Sigmoid colon (tissue), 7 donors: Measurements from ENCODE around the gene SLC25A25. TPM values are rescaled to one million over a fixed set of nuclear protein-coding genes. Genes with fewer than 3 reads are reported as not detected.
A peak's percentile ranks its signal among the peaks of the same experiment; 100 is the strongest.
"Not testable (repeated sequence)": the region's sequence is repeated elsewhere in the genome, so short reads cannot be mapped to it uniquely, and the experiment has no call there.

Experiments
- DNase-seq: peaks from one replicate; pipeline ENCODE4 v3.0.0-alpha.2; 2019
- H3K27ac ChIP-seq, 4 donors: fragments of 200-600 bp; sonication (generic); one replicate each; pipeline ENCODE4 v1.5.1; 2016 to 2019; ENCODE audit warnings: mild to moderate bottlenecking in 1 of 4
- H3K27me3 ChIP-seq, 3 donors: fragments of 200-600 bp; sonication (generic); one replicate each; pipeline ENCODE4 v1.5.1; 2019; ENCODE audit warnings: mild to moderate bottlenecking in 1 of 3
- H3K36me3 ChIP-seq, 4 donors: fragments of 200-600 bp; sonication (generic); one replicate each; pipeline ENCODE4 v1.5.1; 2016 to 2019
- H3K4me1 ChIP-seq, 4 donors: fragments of 200-600 bp; sonication (generic); one replicate each; pipeline ENCODE4 v1.5.1; 2017 to 2019
- H3K4me3 ChIP-seq, 4 donors: fragments of 200-600 bp; sonication (generic); one replicate each; pipeline ENCODE4 v1.5.1; 2017 to 2019; ENCODE audit warnings: mild to moderate bottlenecking in 2 of 4, moderate library complexity in 1 of 4
- H3K9me3 ChIP-seq, 4 donors: fragments of 200-600 bp in 3 of 4; sonication (generic) in 3 of 4; one replicate each; pipeline versions ENCODE4 v1.5.1 to v1.6.1; 2013 to 2019
- EP300 ChIP-seq, 4 donors: sonication (generic); formaldehyde crosslinking; IDR thresholded peaks; one replicate each; pipeline ENCODE4 v1.6.1; 2017; ENCODE audit warnings: antibody characterized with exemption in 4 of 4
- POLR2A ChIP-seq, 2 donors: fragments of 450-650 bp; IDR thresholded peaks; one replicate each; pipeline ENCODE4 v1.6.1; 2016; ENCODE audit warnings: antibody characterized with exemption in 2 of 2, mild to moderate bottlenecking in 2 of 2, moderate library complexity in 2 of 2
- POLR2AphosphoS5 ChIP-seq, 4 donors: sonication (generic); formaldehyde crosslinking; IDR thresholded peaks; one replicate each; pipeline ENCODE4 v1.6.1; 2017; ENCODE audit warnings: antibody characterized with exemption in 4 of 4
- WGBS, 2 donors: extraction: QIAGEN DNeasy Blood & Tissue Kit; methylation state at CpG; one replicate each; pipeline ENCODE4 v1.1.7; 2013; 5-methylcytosine and 5-hydroxymethylcytosine counted together
- intact Hi-C: fragments of 100-400 bp; cut with DNase I; formaldehyde crosslinking; loops from one replicate; pipeline ENCODE4 v1.15.1; 2023
- polyA plus RNA-seq, 3 donors: library from polyadenylated mRNA; stranded (reverse); fragments of 200-250 nt; gene quantifications; one replicate each; pipeline ENCODE4 v1.2.3, GENCODE V29; 2013
- total RNA-seq, 4 donors: library from RNA; depleted of rRNA; stranded (reverse); fragments of >200 nt; gene quantifications; one replicate each; pipeline ENCODE4 v1.1.0, GENCODE V29; 2016
- TF ChIP-seq, protein P1 (sequence below), 4 experiments: fragments of 450-650 bp in 3 of 4; fragments of 200-600 bp in 1 of 4; IDR thresholded peaks; one replicate each; pipeline ENCODE4 v1.5.1; 2016 to 2019; ENCODE audit warnings: antibody characterized with exemption in 4 of 4, mild to moderate bottlenecking in 3 of 4, moderate library complexity in 2 of 4
- donor health status: healthy with polysubstance abuse.
- donor health status: Bipolar disorder and iron deficiency.
- donor health status: healthy.

The SLC25A25 gene
- 10 to 100 TPM; 10.2 to 77.2 (median 12.9) TPM for total RNA-seq
- polyA plus RNA-seq = 10 to 100 TPM; 16.6 to 19.4 (median 16.8) TPM

DNA sequence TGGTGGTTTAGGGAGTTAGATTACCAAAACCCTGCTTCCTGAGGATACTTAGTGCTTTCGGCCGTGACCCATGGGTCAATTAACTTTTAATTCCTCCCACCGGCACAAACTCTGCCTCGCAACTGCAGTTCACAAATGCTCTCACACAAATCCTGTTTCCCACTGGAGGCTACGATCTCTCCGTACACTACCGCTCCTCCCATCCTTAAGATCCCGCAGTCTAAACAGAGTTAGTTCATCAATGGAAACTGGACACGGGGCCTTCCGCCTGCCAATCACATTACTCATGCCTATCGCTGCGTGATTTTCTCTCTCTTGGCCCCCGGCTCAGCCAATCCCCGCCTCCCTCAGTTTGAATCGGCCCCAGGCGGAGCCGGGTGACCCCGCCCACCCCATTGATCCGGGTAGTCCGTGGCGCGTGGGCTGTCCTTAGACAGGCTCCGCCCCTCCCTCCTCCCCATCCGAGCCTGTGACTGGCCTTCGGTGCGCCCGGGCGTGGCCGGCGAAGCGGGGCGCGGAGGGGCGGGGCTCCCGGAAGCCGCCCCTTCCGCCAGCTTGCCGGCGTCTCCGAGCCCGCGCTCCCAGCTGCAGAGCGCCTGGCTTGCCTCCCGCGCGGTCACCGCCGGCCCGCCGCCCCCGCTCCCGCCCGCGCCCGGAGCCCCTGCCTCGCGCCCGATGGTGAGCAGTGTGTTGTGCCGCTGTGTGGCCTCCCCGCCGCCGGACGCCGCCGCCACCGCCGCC lies at the start of gene SLC25A25:
Gene SLC25A25, plus strand, starts transcription at position 588 of the 741 bp plus-strand sequence. Its CDS starts 88 bp downstream, at position 676.
- Histone ChIP-seq H3K27me3 (no peaks in the 10 kb centered on the region), H3K9me3 (no peaks in the 10 kb centered on the region), H3K36me3 (peaks cover 0 to 9% (median 1%) of the 10 kb centered on the region in 4 donors), H3K4me3 (peak within 1 kb of the TSS; percentile 75 to 93 (median 90)), H3K4me1 (peaks cover 0 to 64% (median 53%) of the 10 kb centered on the region in 4 donors), H3K27ac (peak within 1 kb of the TSS; percentile 96 to 100 (median 98))
- WGBS, 2 donors = 0% methylated on average over 67 of the region's 67 CpGs
- TF ChIP-seq EP300 (IDR thresholded peaks at IDR 0.05) (no peak), POLR2A (IDR thresholded peaks at IDR 0.05) (no peak), POLR2AphosphoS5 (IDR thresholded peaks at IDR 0.05) (peak; percentile 40 to 83 (median 64))
- intact Hi-C loops = no loop called here
- peak; percentile 100 for DNase-seq

DNA sequence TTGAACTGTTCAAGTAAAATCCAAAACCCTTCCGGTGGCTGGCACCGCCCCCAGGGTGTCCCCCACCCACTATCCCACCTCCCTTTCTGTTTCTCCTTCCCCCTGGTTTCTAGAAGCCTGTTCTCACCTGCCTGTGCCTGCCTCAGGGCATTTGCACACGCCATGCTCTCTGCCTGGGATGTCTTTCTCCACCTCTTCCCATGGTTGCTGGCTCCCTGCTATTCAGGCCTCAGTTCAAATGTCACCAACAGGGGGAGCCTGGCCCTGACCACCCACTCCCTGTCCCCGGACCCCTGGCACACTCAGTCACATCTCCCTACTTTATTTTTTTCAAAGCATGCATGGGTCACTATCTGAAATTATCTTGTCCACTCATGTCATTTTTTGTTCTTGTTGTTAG lies 47.3 kb upstream of the SLC25A25 start:
- intact Hi-C loops = no loop called here
- H3K4me1 ChIP-seq = no peaks in the 10 kb centered on the region
- no peak overlapping the region for H3K27ac ChIP-seq
- no peak for DNase-seq
- H3K4me3 ChIP-seq = no peak overlapping the region
- H3K9me3 ChIP-seq = no peaks in the 10 kb centered on the region
- H3K36me3 ChIP-seq = no peaks in the 10 kb centered on the region
- 91 to 94% methylated on average over 4 of the region's 4 CpGs for WGBS, 2 donors
- no peaks in the 10 kb centered on the region for H3K27me3 ChIP-seq
- no peak for TF ChIP-seq POLR2AphosphoS5 (IDR thresholded peaks at IDR 0.05)

DNA sequence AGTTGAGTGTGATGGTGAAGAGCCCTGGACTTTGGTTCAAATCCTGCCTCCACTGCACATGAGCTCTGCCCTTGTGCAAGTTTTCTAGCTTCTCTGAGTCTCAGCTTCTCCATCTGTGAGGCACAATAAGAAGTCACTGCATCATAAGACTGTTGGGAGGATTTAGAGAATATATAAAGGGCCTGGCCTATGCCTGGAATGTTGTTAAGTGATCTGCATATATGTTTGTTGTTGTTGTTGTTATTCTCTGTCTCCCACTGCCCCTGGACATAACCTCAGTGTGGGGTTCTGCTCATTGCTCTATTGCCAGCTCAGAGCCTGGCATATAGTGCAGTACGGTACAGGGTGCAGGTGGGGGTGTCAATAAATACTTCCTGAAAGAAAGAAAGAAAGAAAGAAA lies 46.9 kb upstream of the SLC25A25 start:
- H3K27ac ChIP-seq = no peak overlapping the region
- H3K36me3 ChIP-seq = no peaks in the 10 kb centered on the region
- no peaks in the 10 kb centered on the region for H3K9me3 ChIP-seq
- no peak for TF ChIP-seq EP300 (IDR thresholded peaks at IDR 0.05)
- TF ChIP-seq POLR2AphosphoS5 (IDR thresholded peaks at IDR 0.05) = no peak
- TF ChIP-seq POLR2A (IDR thresholded peaks at IDR 0.05) = no peak
- TF ChIP-seq, protein P1, sequence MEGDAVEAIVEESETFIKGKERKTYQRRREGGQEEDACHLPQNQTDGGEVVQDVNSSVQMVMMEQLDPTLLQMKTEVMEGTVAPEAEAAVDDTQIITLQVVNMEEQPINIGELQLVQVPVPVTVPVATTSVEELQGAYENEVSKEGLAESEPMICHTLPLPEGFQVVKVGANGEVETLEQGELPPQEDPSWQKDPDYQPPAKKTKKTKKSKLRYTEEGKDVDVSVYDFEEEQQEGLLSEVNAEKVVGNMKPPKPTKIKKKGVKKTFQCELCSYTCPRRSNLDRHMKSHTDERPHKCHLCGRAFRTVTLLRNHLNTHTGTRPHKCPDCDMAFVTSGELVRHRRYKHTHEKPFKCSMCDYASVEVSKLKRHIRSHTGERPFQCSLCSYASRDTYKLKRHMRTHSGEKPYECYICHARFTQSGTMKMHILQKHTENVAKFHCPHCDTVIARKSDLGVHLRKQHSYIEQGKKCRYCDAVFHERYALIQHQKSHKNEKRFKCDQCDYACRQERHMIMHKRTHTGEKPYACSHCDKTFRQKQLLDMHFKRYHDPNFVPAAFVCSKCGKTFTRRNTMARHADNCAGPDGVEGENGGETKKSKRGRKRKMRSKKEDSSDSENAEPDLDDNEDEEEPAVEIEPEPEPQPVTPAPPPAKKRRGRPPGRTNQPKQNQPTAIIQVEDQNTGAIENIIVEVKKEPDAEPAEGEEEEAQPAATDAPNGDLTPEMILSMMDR (IDR thresholded peaks at IDR 0.05) = no peak
- WGBS, 2 donors = 41 to 79% methylated on average over 1 of the region's 1 CpG
- no peaks in the 10 kb centered on the region for H3K4me1 ChIP-seq
- intact Hi-C loops = no loop called here
- no peak for DNase-seq
- no peaks in the 10 kb centered on the region for H3K27me3 ChIP-seq
- H3K4me3 ChIP-seq = no peak overlapping the region

DNA sequence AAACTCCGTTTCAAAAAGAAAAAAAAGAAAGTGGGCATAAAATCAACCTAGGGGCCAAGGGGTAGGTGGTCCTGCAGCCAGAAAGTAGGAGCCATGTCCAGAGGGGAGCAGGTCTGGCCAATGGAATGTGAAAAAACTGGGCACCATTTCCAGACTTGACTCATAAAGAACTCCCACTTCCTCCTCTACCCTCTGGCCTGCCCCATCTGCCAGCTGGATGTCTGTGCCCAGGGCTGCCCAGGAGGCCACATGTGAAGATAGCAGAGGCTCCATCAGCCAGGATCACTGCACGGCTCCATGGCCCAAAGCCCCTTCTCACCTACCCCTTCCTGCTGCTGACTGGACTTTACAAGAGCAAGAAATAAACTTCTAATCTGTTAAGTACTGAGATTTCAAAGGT lies 45.1 kb upstream of the SLC25A25 start:
- Histone ChIP-seq H3K9me3 (no peaks in the 10 kb centered on the region), H3K27me3 (no peaks in the 10 kb centered on the region), H3K4me3 (no peak overlapping the region), H3K4me1 (no peaks in the 10 kb centered on the region), H3K36me3 (no peaks in the 10 kb centered on the region), H3K27ac (no peak overlapping the region)
- DNase-seq = no peak
- WGBS, 2 donors = 74 to 85% methylated on average over 2 of the region's 2 CpGs
- no peak for TF ChIP-seq EP300 (IDR thresholded peaks at IDR 0.05)
- TF ChIP-seq POLR2AphosphoS5 (IDR thresholded peaks at IDR 0.05) = no peak
- TF ChIP-seq POLR2A (IDR thresholded peaks at IDR 0.05) = no peak
- TF ChIP-seq, protein P1 (IDR thresholded peaks at IDR 0.05) = no peak
- intact Hi-C loops = no loop called here

DNA sequence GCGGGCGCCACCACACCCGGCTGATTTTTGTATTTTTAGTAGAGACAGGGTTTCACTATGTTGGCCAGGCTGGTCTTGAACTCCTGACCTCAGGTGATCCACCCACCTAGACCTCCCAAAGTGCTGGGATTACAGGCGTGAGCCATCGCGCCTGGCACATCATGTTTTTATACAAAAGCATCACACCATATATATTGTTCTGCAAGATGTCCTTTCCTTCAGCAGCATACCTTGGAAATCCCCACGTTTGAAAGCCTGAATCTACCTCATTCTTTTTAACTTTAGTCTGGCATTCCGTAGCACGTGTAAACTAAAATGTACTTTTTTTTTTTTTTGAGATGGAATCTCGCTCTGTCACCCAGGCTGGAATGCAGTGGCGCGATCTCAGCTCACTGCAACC lies 44.4 kb upstream of the SLC25A25 start:
- intact Hi-C loops, H3K27me3 ChIP-seq, H3K9me3 ChIP-seq, H3K36me3 ChIP-seq, H3K4me1 ChIP-seq, DNase-seq, H3K4me3 ChIP-seq, H3K27ac ChIP-seq: not testable (repeated sequence)
- 82 to 86% methylated on average over 12 of the region's 12 CpGs for WGBS, 2 donors

DNA sequence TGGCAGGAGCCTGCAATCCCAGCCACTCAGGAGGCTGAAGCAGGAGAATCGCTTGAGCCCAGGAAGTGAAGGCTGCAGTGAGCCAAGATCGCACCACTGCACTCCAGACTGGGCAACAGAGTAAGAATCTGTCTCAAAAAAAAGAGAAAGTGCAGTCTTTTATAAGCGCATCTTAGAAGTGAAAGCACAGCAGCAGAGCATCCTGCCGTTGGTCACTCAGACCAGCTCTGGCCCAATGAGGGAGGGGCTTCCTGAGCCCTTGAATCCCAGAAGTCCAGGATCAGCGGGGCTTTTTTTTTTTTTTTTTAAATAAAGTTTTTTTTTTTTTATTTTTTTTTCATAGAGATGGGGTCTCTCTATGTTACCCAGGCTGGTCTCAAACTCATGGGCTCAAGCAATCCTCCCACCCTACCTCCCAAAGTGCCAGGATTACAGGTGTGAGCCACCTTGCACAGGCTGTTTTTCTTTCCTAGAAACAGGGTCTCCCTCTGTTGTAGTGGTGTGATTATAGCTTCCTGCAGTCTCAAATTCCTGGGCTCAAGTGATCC lies 43.2 kb upstream of the SLC25A25 start:
- intact Hi-C loops = no loop called here
- DNase-seq = no peak
- H3K27ac ChIP-seq = no peak overlapping the region
- WGBS, 2 donors = 71 to 80% methylated on average over 5 of the region's 5 CpGs
- H3K9me3 ChIP-seq = no peaks in the 10 kb centered on the region
- no peak for TF ChIP-seq POLR2AphosphoS5 (IDR thresholded peaks at IDR 0.05)
- no peak for TF ChIP-seq EP300 (IDR thresholded peaks at IDR 0.05)
- no peak for TF ChIP-seq POLR2A (IDR thresholded peaks at IDR 0.05)
- TF ChIP-seq, protein P1 (IDR thresholded peaks at IDR 0.05) = no peak
- no peaks in the 10 kb centered on the region for H3K27me3 ChIP-seq
- no peak overlapping the region for H3K4me3 ChIP-seq
- H3K36me3 ChIP-seq = no peaks in the 10 kb centered on the region
- H3K4me1 ChIP-seq = no peaks in the 10 kb centered on the region
